ENCODE data around the gene ATG2A. TPM values are rescaled to one million over a fixed set of nuclear protein-coding genes. Genes with fewer than 3 reads are reported as not detected.

The ATG2A gene
- polyA plus RNA-seq, 1 donor (not counting 4 experiments of a cell fraction or from before 2014, with no cell fraction given), result 2.4 TPM

DNA sequence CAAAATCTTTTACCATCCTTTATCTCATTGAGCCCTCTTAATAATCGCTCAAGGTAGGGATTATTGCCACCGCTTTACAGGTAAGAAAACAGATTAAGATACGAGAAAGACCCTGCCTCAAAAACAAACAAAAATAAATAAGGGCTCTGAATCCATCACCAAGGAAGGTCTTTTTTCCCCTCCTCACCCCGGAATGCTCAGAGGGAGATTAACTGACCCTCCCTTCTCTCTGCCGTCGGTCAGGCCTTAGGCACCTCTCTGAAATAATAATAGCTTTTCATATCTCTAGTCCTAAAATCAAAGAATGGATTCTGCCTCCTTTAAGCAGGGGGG, 620 bp upstream of the ATG2A start:
- Histone ChIP-seq H3K4me1 (ENCODE audit: control insufficient read depth, extremely low read depth, insufficient read depth, low read length) (peaks cover 13% of the 10 kb centered on the region), H3K9ac (ENCODE audit: control insufficient read depth, extremely low read depth, insufficient read depth, low read length) (peak overlapping the region; percentile 95)
- dilution Hi-C loops (cut with MboI; ENCODE audit: extremely low pct_ligation_motif_present, low sequenced_read_pairs), result no loop called here

DNA sequence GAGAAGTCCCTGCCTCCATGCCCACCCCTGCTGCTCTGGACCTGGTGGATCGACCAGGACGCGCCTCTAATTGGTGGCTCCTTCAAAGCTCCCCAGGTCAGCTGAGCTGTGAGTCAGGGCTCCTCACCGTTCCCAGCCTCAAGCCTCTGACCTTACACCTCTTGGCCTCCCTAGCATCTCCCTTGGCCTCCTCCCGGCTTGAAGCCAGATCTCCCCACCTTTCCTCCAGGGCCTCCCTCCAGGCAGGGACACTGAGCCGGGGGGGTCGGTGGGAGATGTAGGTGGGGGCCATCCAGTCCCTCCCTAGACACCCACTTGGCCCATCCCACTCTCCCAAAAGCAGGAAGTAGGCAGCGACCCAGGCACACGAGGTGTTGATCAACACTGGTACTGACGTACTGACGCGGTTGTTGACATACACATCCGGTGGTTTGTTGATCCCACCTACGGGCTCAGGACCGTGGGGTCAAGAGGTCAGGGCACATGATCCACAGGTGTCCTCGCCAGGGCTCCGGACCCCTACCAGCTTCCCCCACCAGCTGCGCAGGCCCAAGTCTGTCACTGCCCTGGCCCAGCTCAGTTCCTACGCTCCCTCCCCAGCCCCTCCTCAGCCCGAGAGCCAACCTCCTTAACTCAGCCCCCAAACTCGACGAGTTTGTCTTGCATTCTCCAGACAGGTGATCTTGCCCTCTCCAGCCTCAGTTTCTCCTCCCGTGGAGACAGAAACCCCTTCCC, 802 bp downstream of the ATG2A start:
- dilution Hi-C loops (cut with MboI; ENCODE audit: extremely low pct_ligation_motif_present, low sequenced_read_pairs), result no loop called here
- Histone ChIP-seq H2AFZ (ENCODE audit: control insufficient read depth, low read length) (peak overlapping the region; percentile 61), H3K9me3 (ENCODE audit: control insufficient read depth, low read depth, low read length) (no peaks in the 10 kb centered on the region), H3K9ac (ENCODE audit: control insufficient read depth, extremely low read depth, insufficient read depth, low read length) (peak overlapping the region; percentile 95), H3K36me3 (ENCODE audit: control insufficient read depth in 2 of 2, extremely low read depth in 1 of 2, insufficient read depth in 2 of 2, low read length in 2 of 2) (peaks cover 5 to 24% of the 10 kb centered on the region in 2 experiments), H3K4me1 (ENCODE audit: control insufficient read depth, extremely low read depth, insufficient read depth, low read length) (peaks cover 13% of the 10 kb centered on the region), H3K79me2 (ENCODE audit: control insufficient read depth, insufficient read depth, low read length) (peaks cover 14% of the 10 kb centered on the region), H3K27ac (ENCODE audit: control insufficient read depth, insufficient read depth, low read length) (peak overlapping the region; percentile 80), H3K27me3 (ENCODE audit: control insufficient read depth, extremely low read depth, insufficient read depth, low read length) (no peaks in the 10 kb centered on the region), H3K9me1 (ENCODE audit: control insufficient read depth, extremely low read depth, insufficient read depth, low read length) (no peaks in the 10 kb centered on the region), H3K4me3 (ENCODE audit: control insufficient read depth in 2 of 3, extremely low read depth in 1 of 3, insufficient read depth in 2 of 3, low read depth in 1 of 3, low read length in 3 of 3) (peak overlapping the region; percentile 71 to 83 (median 76)), H3K4me2 (ENCODE audit: control insufficient read depth, extremely low read depth, insufficient read depth, low read depth, low read length) (peak overlapping the region; percentile 96), H4K20me1 (ENCODE audit: control insufficient read depth, extremely low read depth, insufficient read depth, low read length) (no peaks in the 10 kb centered on the region)
- FAIRE-seq (peak; percentile 23), DNase-seq (ENCODE audit: low read depth, low spot score) (no peak)
- no peak for TF ChIP-seq CTCF (optimal IDR thresholded peaks at IDR 0.05 in 1 of 3, IDR thresholded peaks at IDR 0.05 in 1 of 3, conservative IDR thresholded peaks at IDR 0.05 in 1 of 3; ENCODE audit: extremely low read depth in 1 of 3, insufficient read depth in 2 of 3, low read length in 3 of 3)
- TF ChIP-seq EZH2 (IDR thresholded peaks at IDR 0.05; ENCODE audit: low read length), result no peak

More for the DNA sequence above, 620 bp upstream of the ATG2A start:
- Histone ChIP-seq H4K20me1 (ENCODE audit: control insufficient read depth, extremely low read depth, insufficient read depth, low read length) (no peaks in the 10 kb centered on the region), H3K27ac (ENCODE audit: control insufficient read depth, insufficient read depth, low read length) (peak overlapping the region; percentile 76), H3K4me2 (ENCODE audit: control insufficient read depth, extremely low read depth, insufficient read depth, low read depth, low read length) (peak overlapping the region; percentile 100), H3K36me3 (ENCODE audit: control insufficient read depth in 2 of 2, extremely low read depth in 1 of 2, insufficient read depth in 2 of 2, low read length in 2 of 2) (peaks cover 0 to 15% of the 10 kb centered on the region in 2 experiments), H3K9me1 (ENCODE audit: control insufficient read depth, extremely low read depth, insufficient read depth, low read length) (no peaks in the 10 kb centered on the region), H3K9me3 (ENCODE audit: control insufficient read depth, low read depth, low read length) (no peaks in the 10 kb centered on the region), H3K4me3 (ENCODE audit: control insufficient read depth in 2 of 3, extremely low read depth in 1 of 3, insufficient read depth in 2 of 3, low read depth in 1 of 3, low read length in 3 of 3) (peak overlapping the region; percentile 71 to 89 (median 87)), H3K27me3 (ENCODE audit: control insufficient read depth, extremely low read depth, insufficient read depth, low read length) (no peaks in the 10 kb centered on the region), H2AFZ (ENCODE audit: control insufficient read depth, low read length) (peak overlapping the region; percentile 76), H3K79me2 (ENCODE audit: control insufficient read depth, insufficient read depth, low read length) (peaks cover 14% of the 10 kb centered on the region)
- FAIRE-seq, result no peak
- TF ChIP-seq EZH2 (IDR thresholded peaks at IDR 0.05; ENCODE audit: low read length), result no peak
- no peak for DNase-seq (ENCODE audit: low read depth, low spot score)

All from keratinocyte (primary cell).